ENCODE data around the gene PRKN. TPM values are rescaled to one million over a fixed set of nuclear protein-coding genes. Genes with fewer than 3 reads are reported as not detected.

The PRKN gene
- total RNA-seq, 1 donor from 2014 or later = 7.9 TPM

GRCh38 chr6:162450358-162450757, 277.2 kb downstream of the PRKN start:
- DNase-seq (ENCODE audit: low spot score) = no peak

GRCh38 chr6:162448294-162448693, 279.3 kb downstream of the PRKN start:
- DNase-seq (ENCODE audit: low spot score) = no peak

DNA sequence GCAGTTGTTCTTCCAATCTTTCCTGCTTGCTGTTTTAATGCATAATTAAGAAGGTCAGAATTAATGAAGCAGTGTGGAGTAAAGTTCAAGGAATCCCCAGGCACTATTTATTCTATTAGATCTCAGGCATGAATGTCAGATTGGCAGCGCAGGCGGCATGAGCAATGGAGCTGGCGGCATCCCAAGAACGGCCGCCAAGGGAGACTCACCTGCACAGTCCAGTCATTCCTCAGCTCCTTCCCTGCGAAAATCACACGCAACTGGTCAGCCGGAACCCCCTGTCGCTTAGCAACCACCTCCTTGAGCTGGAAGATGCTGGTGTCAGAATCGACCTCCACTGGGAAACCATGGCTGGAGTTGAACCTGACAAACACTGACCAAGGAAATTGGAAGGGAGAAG, 284.5 kb downstream of the PRKN start:
- no peak for DNase-seq (ENCODE audit: low spot score)

DNA sequence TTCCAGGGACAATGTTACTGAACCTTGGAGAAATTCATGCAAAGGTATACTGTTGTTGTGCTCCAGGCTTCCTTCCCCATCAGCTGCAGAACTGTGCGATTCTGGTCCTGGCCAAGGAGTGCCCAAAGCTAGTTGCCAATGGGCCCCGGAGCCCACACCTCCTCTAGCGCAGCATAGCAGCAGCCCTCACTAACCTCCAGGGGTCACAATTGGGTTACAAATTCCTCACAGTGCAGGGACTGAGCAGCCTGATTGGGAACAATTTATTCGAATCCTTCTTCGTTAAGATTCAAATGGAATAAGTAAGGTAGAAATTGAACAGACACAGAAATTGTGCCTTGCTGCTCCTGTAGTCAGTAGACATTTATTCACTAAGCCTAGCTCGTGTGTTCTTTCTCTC, 284.9 kb downstream of the PRKN start:
- DNase-seq (ENCODE audit: low spot score) = no peak

DNA sequence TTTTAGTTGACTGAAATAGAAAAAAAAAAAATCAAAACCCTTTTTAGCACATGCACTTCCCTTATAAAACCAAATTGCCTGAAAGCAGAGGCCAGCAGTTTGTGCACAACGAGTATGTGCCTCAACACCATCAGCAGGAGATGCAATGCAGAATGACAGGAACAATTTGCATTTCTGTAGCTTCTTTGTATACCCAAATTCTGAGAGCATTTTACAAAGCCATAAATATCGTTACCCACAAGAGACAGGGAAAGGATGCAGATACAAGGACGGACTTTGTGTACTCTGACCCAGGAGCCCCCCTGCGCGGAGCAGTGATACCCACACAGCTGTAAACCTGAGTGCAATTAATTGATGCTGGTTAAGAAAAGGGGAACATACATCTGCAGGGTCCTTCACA, 285.6 kb downstream of the PRKN start:
- DNase-seq (ENCODE audit: low spot score) = no peak

- no peak for DNase-seq (ENCODE audit: low spot score)
These were observed 288.6 kb downstream of the PRKN start for GRCh38 chr6:162438980-162439379.

DNA sequence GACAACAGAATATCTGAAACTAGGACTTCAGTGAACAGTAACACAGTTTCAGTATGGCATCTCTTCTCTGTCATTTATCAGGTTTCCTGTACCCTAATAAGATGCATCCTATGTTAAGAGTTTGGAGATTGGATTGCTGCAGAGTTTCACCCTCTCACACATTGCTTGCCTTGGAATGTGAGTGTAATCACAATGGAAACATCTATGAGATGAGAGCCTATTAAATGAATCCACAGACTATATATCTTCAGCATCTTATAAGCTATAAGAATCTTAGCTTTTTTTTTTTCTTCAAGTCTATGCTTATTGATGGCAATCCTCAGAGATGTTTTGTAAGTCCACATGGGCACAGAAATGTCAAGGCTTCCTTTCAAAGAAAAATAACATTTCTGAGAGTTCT, 292.5 kb downstream of the PRKN start:
- no peak for DNase-seq (ENCODE audit: low spot score)

DNA sequence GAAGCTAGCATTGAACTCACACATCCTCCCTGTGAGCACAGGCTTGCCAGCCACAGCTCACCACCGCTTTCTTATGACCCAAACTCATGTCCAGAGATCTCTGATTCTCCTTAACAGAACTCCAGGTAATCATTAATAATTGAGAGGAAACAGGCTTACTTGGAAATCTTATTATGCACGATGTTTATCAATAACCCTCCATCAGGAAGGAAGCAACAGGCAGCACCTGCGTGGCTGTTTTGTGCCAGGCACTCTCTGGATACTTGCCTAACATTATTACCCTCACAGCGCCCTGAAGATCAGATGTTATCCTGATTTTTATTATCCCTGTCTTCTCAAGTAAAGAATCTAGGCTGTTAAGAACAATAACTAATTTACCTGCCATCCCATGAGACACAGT, 306.6 kb downstream of the PRKN start:
- DNase-seq (ENCODE audit: low spot score) = no peak

GRCh38 chr6:162416831-162417537, 310.6 kb downstream of the PRKN start:
- no peak for DNase-seq (ENCODE audit: low spot score)

DNA sequence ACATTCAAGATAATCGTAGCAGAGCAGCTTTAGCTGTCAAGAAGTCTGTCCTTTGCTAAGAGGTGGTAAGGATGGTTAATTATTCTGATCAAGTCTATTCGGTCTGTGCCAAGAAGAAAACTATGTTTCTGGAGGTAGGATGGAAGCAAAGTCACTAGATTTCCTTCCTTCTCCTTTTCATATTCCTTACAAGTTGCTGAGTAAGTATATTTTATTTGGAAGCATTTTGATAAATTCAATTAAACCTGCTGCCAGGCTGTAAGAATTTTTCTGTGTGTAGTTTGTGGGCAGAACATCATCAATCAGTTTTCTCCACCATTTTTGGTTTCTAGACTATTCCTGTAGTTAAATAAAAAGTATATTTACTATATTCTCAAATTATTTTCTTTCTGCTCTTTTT, 311.3 kb downstream of the PRKN start:
- DNase-seq (ENCODE audit: low spot score) = no peak

- DNase-seq (ENCODE audit: low spot score) = no peak
These were observed 317.6 kb downstream of the PRKN start for GRCh38 chr6:162409741-162410691.

DNA sequence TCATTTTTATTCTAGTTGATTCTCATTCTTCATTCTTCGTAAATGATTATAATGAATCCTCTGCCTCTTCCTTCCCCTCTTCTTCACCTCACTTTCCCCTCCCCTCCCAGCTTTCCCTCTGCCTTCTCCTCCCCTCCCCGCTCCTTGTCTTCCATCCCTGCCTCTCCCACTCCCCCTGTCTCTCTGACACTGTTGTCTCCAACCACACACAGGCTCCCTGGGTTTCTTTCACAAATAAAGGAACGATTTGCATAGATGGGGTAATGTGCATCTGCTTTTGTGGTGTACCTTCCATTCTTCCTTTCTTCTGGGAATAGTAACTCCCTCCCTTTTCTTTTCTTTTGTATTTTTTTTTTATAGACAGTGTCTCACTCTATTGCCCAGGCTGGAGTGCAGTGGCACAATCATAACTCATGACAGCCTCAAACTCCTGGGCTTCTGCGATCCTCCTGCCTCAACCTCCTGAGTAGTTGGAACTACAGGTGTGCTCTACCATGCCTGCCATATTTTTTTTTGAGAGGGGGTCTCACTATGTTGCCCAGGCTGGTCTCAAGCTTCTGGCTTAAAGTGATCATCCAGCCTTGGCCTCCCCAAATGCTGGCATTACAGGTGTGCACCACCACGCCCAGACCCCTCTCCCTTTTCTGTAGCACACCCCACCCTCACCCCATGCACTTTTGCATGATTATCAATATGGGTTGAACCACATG, 318.6 kb downstream of the PRKN start:
- no peak for DNase-seq (ENCODE audit: low spot score)

GRCh38 chr6:162404951-162405350, 322.6 kb downstream of the PRKN start:
- no peak for DNase-seq (ENCODE audit: low spot score)

GRCh38 chr6:162403031-162403430, 324.5 kb downstream of the PRKN start:
- no peak for DNase-seq (ENCODE audit: low spot score)

DNA sequence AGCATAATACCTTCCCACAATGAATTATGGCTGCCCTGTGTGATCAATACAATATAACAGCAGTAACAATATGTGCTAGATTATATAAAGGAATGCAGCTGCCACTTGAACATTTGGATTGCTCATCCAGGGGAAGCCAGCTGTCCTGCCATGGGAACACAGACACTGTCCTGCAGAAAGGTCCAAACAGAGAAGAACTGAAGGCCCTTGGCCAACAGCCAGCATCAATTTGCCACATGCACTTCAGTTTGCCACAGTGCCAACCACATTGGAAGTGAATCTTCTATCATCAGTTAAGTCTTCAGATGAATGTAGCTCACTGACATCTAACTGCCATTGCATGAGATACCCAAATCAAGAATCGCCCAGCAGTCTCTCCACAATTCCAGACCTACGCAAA, 332.4 kb downstream of the PRKN start:
- DNase-seq (ENCODE audit: low spot score) = no peak

GRCh38 chr6:162390961-162391811, 336.4 kb downstream of the PRKN start:
- DNase-seq (ENCODE audit: low spot score) = peak; percentile 5

DNA sequence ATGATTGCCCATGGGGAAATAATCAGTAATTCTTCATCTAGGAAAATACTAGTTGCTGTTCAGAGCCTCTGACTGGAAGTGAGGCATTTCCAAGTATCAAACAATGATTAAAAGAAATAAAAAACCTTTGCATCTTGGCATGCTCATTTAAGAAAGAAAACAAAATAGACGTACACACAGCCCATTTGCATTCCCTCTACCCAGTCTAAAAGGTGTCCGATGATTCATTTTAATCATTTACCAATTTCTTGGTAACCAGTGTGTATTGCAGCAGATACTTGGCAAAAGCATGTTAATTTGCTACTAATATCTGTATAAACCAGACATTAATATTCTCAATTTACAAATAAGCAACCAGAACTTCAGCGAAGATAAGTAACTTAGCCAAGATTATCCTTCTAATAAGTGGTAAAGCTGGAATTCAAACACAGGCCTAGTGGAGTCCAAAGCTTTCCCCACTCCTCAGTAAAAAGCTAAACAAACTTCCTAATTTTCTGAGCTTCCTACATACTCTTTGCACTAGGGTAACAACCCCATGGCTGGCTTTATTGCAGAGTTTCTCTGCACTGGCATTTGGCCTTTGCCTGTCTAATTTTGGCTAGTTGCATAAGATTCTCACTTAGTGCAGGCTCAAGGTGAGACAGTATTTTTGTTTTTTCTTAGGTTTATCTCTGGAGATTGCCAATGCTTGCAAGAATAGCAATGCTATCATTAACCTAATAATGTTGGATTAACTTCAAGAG, 338.1 kb downstream of the PRKN start:
- no peak for DNase-seq (ENCODE audit: low spot score)

DNA sequence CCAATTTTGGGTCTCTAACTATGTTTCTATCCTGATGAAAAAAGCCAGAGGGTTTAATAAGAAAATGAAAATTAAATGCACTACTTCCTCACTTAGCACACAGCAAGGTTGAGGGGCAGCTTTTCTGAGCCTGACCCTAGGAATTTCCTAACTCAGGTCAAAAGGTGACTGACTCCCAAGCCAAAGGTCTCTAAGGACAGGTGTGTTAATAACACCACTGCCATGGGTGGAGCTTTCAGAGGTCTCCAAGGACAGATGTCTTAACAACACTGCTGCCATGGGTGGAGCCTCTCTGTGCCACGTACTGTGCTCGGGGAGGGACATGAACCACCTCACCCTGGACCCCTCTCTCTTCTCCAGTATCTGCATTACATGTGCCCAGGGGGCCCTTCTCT, 339.2 kb downstream of the PRKN start:
- DNase-seq (ENCODE audit: low spot score) = no peak

- no peak for DNase-seq (ENCODE audit: low spot score)
These were observed 339.7 kb downstream of the PRKN start for GRCh38 chr6:162387718-162388382.

DNA sequence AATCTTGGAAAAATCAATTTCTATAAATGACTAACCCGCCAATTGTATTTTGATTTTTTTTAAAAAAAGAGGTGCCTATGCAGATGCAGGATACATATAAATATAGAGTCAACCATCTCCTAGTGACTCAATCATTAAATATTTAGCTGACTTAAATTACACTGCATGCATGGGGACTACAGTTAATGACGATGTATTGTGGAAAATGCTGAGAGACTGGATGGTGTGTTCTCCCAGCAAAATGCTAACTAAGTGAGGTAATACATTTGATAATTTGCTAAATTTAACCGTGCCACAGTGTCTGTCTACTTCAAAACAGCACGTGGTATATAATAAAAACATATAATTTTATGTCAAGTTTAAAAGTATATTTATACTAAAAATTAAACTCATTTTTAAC, 341.6 kb downstream of the PRKN start:
- DNase-seq (ENCODE audit: low spot score) = no peak
